Measurements from ENCODE around the gene SLC7A10.

DNA sequence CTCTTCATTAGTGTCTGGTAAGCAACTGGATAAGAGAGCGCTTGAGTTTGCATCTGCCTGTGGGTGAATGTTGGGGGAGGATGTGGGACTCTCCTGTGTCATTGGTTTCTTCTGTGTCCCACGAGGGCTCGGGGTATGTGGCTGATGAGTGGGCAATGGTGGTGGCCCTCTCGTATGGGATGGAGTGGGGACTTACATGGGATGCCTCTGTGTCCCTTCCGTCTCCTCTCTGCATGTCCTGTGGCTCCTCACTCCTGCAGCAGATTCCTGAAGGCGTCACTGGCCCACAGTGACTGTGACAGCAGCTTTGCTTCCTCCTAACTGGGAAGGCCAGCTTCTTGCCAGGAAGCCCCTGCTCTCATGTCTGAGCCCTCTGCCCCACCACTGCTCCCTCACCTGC is 34.1 kb downstream of the SLC7A10 start:
- TF ChIP-seq, protein P1, sequence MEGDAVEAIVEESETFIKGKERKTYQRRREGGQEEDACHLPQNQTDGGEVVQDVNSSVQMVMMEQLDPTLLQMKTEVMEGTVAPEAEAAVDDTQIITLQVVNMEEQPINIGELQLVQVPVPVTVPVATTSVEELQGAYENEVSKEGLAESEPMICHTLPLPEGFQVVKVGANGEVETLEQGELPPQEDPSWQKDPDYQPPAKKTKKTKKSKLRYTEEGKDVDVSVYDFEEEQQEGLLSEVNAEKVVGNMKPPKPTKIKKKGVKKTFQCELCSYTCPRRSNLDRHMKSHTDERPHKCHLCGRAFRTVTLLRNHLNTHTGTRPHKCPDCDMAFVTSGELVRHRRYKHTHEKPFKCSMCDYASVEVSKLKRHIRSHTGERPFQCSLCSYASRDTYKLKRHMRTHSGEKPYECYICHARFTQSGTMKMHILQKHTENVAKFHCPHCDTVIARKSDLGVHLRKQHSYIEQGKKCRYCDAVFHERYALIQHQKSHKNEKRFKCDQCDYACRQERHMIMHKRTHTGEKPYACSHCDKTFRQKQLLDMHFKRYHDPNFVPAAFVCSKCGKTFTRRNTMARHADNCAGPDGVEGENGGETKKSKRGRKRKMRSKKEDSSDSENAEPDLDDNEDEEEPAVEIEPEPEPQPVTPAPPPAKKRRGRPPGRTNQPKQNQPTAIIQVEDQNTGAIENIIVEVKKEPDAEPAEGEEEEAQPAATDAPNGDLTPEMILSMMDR (optimal IDR thresholded peaks at IDR 0.05 in 1 of 3, IDR thresholded peaks at IDR 0.05 in 1 of 3, conservative IDR thresholded peaks at IDR 0.05 in 1 of 3; ENCODE audit: extremely low read depth in 1 of 3, insufficient read depth in 2 of 3, low read length in 3 of 3), result no peak
- TF ChIP-seq EZH2 (IDR thresholded peaks at IDR 0.05; ENCODE audit: low read length), result no peak

All from keratinocyte (primary cell).